Epidermal melanocyte (primary cell): ENCODE measurements around the gene CA6.
"Not testable (repeated sequence)": the region's sequence is repeated elsewhere in the genome, so short reads cannot be mapped to it uniquely, and the experiment has no call there.

Source experiments
- DNase-seq: peaks from one replicate; pipeline ENCODE4 v3.0.0; 2011; ENCODE audit warnings: low spot score; ENCODE audit not compliant: insufficient read length

The CA6 gene

GRCh38 chr1:8945568-8945967 is at the start of gene CA6:
Gene CA6 (plus strand): TSS chr1:8945868. CDS start chr1:8945887, 19 bp downstream.
- DNase-seq = no peak

GRCh38 chr1:8896775-8897174 is 48.9 kb upstream of the CA6 start:
- not testable (repeated sequence) for DNase-seq

GRCh38 chr1:8897505-8897904 is 48.2 kb upstream of the CA6 start:
- not testable (repeated sequence) for DNase-seq

- DNase-seq = not testable (repeated sequence)
These were observed 47.2 kb upstream of the CA6 start for GRCh38 chr1:8898418-8898817.

- DNase-seq = no peak
These were observed 46.6 kb upstream of the CA6 start for GRCh38 chr1:8899046-8899445.

- not testable (repeated sequence) for DNase-seq
These were observed 45.0 kb upstream of the CA6 start for GRCh38 chr1:8900684-8901083.

- peak; percentile 43 for DNase-seq
These were observed 42.9 kb upstream of the CA6 start for GRCh38 chr1:8902765-8903164.

- DNase-seq = no peak
These were observed 42.3 kb upstream of the CA6 start for GRCh38 chr1:8903410-8903809.

- peak; percentile 97 for DNase-seq
These were observed 41.6 kb upstream of the CA6 start for GRCh38 chr1:8903908-8904650.

- no peak for DNase-seq
These were observed 40.0 kb upstream of the CA6 start for GRCh38 chr1:8905582-8906191.

GRCh38 chr1:8908388-8909151 is 37.1 kb upstream of the CA6 start:
- no peak for DNase-seq

GRCh38 chr1:8910331-8910730 is 35.3 kb upstream of the CA6 start:
- DNase-seq = no peak

- no peak for DNase-seq
These were observed 34.8 kb upstream of the CA6 start for GRCh38 chr1:8910914-8911313.

- no peak for DNase-seq
These were observed 34.0 kb upstream of the CA6 start for GRCh38 chr1:8911416-8912309.

GRCh38 chr1:8913457-8913856 is 32.2 kb upstream of the CA6 start:
- DNase-seq = no peak

GRCh38 chr1:8914466-8914865 is 31.2 kb upstream of the CA6 start:
- no peak for DNase-seq

GRCh38 chr1:8915446-8915845 is 30.2 kb upstream of the CA6 start:
- no peak for DNase-seq

GRCh38 chr1:8917536-8917935 is 28.1 kb upstream of the CA6 start:
- DNase-seq = not testable (repeated sequence)

- no peak for DNase-seq
These were observed 22.7 kb upstream of the CA6 start for GRCh38 chr1:8922962-8923361.

GRCh38 chr1:8925406-8925805 is 20.3 kb upstream of the CA6 start:
- DNase-seq = no peak

GRCh38 chr1:8925960-8926359 is 19.7 kb upstream of the CA6 start:
- DNase-seq = no peak
